ENCODE measurements around the gene KAT6B.
"Not testable (repeated sequence)": the region's sequence is repeated elsewhere in the genome, so short reads cannot be mapped to it uniquely, and the experiment has no call there.

The KAT6B gene

DNA sequence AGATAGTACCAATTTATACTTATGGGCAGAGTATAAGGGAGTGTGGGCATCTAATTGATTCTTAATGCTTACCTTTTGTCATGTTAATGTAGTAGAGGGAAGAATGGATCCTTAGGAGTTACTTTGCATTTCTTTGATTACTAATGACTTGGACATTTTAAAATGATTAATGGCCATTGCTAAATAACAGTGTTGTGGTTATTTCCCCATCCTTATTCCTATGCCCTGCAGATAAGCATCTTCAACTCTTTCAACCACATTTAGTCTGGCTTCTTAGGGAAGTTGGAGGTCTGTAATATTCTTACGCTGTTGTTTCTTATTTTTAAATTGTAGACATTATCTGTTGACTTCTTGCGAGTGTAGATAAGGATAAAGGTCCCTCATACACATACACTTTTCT, 37.2 kb downstream of the KAT6B start:
- DNase-seq, result no peak

DNA sequence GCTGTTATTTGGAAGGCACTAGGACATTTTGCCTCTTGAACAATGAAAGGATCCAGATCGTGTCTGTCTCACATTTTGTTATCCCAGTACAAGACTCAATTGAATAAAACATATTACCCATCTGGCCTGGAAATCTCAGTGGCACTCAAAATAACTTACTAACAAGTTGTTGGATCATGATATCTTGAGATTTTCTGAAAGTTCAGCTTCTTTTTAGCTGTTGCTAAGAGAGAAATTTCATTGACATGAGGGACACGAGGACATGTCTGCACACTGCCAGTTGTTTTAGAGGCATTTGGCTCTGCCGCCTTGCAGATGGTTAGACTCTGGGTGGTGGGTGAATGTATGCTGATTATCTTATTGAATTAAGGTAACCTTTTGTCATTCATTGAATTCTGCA, 41.0 kb downstream of the KAT6B start:
- no peak for DNase-seq

- no peak for DNase-seq
Observed at GRCh38 chr10:74868392-74868977, 42.1 kb downstream of the KAT6B start.

- DNase-seq, result no peak
Observed at GRCh38 chr10:74869635-74870034, 43.2 kb downstream of the KAT6B start.

- DNase-seq, result no peak
Observed at GRCh38 chr10:74870191-74870590, 43.8 kb downstream of the KAT6B start.

- DNase-seq, result no peak
Observed at GRCh38 chr10:74871595-74872382, 45.4 kb downstream of the KAT6B start.

- no peak for DNase-seq
Observed at GRCh38 chr10:74873803-74874454, 47.5 kb downstream of the KAT6B start.

- no peak for DNase-seq
Observed at GRCh38 chr10:74874649-74875048, 48.2 kb downstream of the KAT6B start.

DNA sequence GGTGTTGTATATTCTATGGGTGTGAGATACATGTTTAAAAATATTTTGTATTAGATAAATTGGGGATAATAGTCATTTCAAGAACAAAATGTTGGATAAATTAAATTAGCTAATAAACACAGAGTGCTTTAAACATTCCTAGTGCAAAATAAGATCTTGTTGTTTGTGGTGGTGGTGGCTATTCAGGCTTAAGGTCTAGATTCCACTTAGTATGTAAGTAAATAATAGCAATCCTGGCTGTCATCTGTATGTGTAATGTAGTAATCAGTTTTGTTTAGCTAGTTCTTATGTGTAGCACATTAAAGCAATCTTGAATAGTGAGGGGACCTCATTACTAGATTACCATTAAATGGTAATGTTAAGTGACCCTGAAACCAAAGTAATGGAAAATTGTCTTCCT, 48.7 kb downstream of the KAT6B start:
- no peak for DNase-seq

GRCh38 chr10:74875966-74876365, 49.6 kb downstream of the KAT6B start:
- no peak for DNase-seq

DNA sequence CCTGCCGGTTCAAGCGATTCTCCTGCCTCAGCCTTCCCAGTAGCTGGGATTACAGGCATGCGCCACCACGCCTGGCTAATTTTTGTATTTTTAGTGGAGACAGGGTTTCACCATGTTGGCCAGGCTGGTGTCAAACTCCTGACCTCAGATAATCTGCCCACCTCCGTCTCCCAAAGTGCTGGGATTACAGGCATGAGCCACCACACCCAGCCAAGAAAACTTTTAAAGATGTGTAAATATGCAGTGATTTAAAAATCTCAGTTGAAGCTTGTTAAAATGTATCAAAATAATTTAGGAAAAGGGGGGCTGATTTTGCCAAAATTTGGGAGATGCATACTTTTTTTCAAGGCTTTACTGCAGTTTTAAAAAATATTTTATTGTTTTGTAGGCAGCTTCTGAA, 50.7 kb downstream of the KAT6B start:
- DNase-seq, result not testable (repeated sequence)

GRCh38 chr10:74877898-74878297, 51.5 kb downstream of the KAT6B start:
- DNase-seq, result no peak

- DNase-seq, result no peak
Observed at GRCh38 chr10:74880041-74880440, 53.6 kb downstream of the KAT6B start.

GRCh38 chr10:74881253-74881884, 55.0 kb downstream of the KAT6B start:
- DNase-seq, result no peak

GRCh38 chr10:74882427-74882826, 56.0 kb downstream of the KAT6B start:
- DNase-seq, result no peak

GRCh38 chr10:74882831-74883230, 56.4 kb downstream of the KAT6B start:
- no peak for DNase-seq

GRCh38 chr10:74883428-74883827, 57.0 kb downstream of the KAT6B start:
- no peak for DNase-seq

GRCh38 chr10:74887614-74888284, 61.3 kb downstream of the KAT6B start:
- no peak for DNase-seq

GRCh38 chr10:74888962-74889661, 62.7 kb downstream of the KAT6B start:
- no peak for DNase-seq

GRCh38 chr10:74889662-74889998, 63.2 kb downstream of the KAT6B start:
- DNase-seq, result no peak

GRCh38 chr10:74890460-74890859, 64.1 kb downstream of the KAT6B start:
- DNase-seq, result no peak

DNA sequence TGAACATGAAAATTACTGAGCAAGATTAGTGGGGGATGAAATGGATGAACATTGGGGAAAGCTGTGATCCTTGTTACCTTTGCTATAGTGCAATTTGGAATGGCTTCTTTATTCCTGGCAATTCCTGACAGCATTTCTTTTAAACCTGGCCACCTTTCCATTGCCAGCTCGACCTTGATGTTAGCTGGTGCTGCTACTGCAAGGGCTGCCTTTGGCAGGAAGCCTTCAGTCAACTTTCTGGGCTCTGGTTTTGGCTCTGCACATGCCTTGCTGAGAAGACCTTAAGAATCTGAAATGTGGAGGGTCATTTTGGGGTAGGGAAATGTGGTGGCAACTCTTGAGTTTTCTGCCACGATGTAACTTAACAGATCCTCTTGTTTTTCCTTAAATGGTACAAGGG, 64.7 kb downstream of the KAT6B start:
- no peak for DNase-seq

- no peak for DNase-seq
Observed at GRCh38 chr10:74892839-74893238, 66.4 kb downstream of the KAT6B start.
